Hepatocyte (in vitro differentiated cells): ENCODE measurements around the gene DERL3.

Experiments
- CTCF ChIP-seq: fragments of 200-600 bp; sonication (generic); IDR thresholded peaks from 2 replicates; pipeline ENCODE4 v1.5.1; 2016; ENCODE audit warnings: antibody characterized with exemption, mild to moderate bottlenecking; ENCODE audit not compliant: poor library complexity
- EZH2 ChIP-seq: fragments of 200-600 bp; sonication (generic); IDR thresholded peaks from 2 replicates; pipeline ENCODE4 v1.6.1; 2016; ENCODE audit warnings: antibody characterized with exemption, mild to moderate bottlenecking, borderline replicate concordance
- EZH2phosphoT487 ChIP-seq: fragments of 200-600 bp; sonication (generic); IDR thresholded peaks from one replicate; pipeline ENCODE4 v1.6.1; 2018; ENCODE audit warnings: antibody characterized with exemption, mild to moderate bottlenecking, low read depth, moderate library complexity; ENCODE audit not compliant: unreplicated experiment, severe bottlenecking

GRCh38 chr22:23787600-23787896 lies 51.3 kb downstream of the DERL3 start:
- TF ChIP-seq CTCF, result no peak
- TF ChIP-seq EZH2phosphoT487, result no peak
- no peak for TF ChIP-seq EZH2
